ENCODE measurements around the gene OSBPL5.

The OSBPL5 gene

GRCh38 chr11:3156282-3156660, 8.8 kb downstream of the OSBPL5 start:
- Mint-ChIP-seq H3K27me3 (no peaks in the 10 kb centered on the region), H3K36me3 (no peaks in the 10 kb centered on the region), H3K27ac (no peak overlapping the region), H3K4me1 (ENCODE audit: low read depth) (peaks cover 23% of the 10 kb centered on the region), H3K9me3 (ENCODE audit: low read depth) (no peaks in the 10 kb centered on the region), H3K4me3 (no peak overlapping the region)

DNA sequence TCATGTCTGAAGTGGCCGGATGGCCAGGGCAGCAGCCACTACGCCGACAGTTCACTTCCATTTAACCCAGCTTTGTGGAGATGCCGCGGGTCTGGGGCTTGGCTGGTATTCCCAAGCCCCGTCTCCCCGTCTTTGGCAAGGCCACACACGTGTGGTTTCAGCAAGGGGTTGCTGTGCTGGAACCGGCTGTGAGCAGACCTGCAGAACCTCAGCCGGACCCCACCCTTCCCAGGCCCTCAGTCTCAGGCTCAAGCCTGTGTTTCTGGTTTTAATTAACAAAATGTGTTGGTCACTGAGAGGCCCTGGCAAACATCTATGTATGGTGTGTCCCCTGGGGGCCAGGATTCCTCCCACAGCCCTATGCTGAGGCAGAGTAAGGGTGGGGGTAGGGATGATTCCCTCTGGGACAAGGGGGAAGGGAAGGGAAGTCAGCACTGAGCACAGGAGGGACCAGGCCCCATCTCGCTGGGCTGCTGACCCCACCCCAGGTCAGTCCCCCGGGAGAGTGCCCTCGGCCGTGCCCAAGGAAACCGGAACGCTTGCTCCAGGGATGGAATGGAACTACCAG, 9.3 kb downstream of the OSBPL5 start:
- Mint-ChIP-seq H3K4me3 (no peak overlapping the region), H3K27ac (no peak overlapping the region)

DNA sequence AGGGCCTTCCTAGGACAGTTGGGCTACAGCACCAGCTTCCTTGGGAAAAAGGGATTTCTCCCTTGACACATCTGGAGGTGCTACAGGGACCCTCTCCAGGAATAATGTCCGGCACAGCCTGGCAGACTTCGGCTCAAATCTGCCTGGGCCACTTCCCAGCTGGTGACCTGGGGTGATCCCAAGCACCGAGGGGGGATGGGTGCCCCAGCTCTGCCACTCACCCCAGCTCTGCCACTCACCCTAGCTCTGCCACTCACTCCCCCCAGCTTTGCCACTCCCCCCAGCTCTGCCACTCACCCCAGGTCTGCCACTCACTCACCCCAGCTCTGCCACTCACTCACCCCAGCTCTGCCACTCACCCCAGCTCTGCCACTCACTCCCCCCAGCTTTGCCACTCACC, 9.9 kb downstream of the OSBPL5 start:
- H3K4me3 Mint-ChIP-seq = no peak overlapping the region
- H3K27ac Mint-ChIP-seq = no peak overlapping the region
- no peaks in the 10 kb centered on the region for H3K9me3 Mint-ChIP-seq (ENCODE audit: low read depth)
- H3K36me3 Mint-ChIP-seq = no peaks in the 10 kb centered on the region
- peaks cover 21% of the 10 kb centered on the region for H3K4me1 Mint-ChIP-seq (ENCODE audit: low read depth)
- no peaks in the 10 kb centered on the region for H3K27me3 Mint-ChIP-seq

More for the DNA sequence above, 9.3 kb downstream of the OSBPL5 start:
- Mint-ChIP-seq H3K9me3 (ENCODE audit: low read depth) (no peaks in the 10 kb centered on the region), H3K36me3 (no peaks in the 10 kb centered on the region), H3K27me3 (no peaks in the 10 kb centered on the region), H3K4me1 (ENCODE audit: low read depth) (peaks cover 20% of the 10 kb centered on the region)

DNA sequence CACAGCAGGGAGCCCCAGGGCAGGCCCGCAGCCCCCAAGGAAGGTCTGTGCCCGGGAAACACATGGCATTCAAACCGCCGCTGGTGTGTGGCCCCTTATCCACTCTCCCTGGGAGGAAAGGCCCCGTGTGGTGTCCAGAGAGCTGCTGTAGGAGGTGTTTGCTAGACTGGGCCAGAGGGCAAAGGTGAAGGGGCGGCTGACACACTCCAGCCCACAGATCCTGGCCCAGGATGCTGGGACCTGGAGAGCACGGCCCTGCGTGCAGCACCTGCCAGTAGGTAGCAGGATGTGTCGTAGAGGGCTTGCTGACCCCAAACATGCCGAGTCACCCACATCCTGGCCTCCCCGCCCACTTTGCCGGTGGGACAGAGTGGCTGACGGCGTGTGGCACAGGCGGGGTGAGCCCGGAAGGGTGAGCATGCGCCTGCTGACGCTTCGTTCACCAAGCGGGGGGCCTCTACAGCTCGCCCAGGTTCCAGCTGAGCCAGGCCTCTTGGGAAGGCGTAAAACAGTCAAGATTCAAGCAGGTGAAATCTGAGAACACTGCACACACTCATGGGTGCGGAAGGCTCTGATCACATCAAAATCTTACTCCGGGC, 11.0 kb downstream of the OSBPL5 start:
- Mint-ChIP-seq H3K4me3 (no peak overlapping the region), H3K27ac (no peak overlapping the region), H3K27me3 (no peaks in the 10 kb centered on the region), H3K4me1 (ENCODE audit: low read depth) (peaks cover 21% of the 10 kb centered on the region), H3K9me3 (ENCODE audit: low read depth) (no peaks in the 10 kb centered on the region), H3K36me3 (no peaks in the 10 kb centered on the region)

DNA sequence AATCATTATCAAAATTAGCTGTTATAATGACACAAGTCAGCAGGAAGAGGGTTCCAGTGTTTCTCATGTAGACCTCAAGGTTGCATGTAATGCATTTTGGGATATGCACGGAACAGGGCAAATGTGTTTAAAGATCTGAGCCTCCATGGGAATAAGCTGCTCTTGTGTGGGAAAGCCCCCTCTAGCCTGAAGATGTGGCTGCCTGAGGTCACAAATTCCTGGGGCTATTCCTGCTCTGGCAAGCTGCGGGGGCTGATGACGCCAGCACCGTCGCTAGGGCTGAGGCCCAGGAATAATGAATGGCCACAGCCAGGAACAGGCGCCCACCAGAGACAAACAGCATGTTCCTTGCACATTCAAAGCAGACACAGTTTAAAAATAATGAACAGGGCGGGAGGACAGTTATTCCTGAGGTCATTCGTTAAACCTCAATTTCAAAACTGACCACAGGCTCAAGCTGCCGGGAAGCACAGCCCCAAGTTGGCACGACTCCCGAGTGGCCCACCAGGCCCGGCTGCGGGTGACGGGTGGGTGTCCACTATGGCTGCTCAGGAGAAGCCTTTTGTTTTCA, 11.7 kb downstream of the OSBPL5 start:
- no peak overlapping the region for H3K27ac Mint-ChIP-seq
- H3K9me3 Mint-ChIP-seq (ENCODE audit: low read depth) = no peaks in the 10 kb centered on the region
- no peak overlapping the region for H3K4me3 Mint-ChIP-seq
- H3K27me3 Mint-ChIP-seq = no peaks in the 10 kb centered on the region
- peaks cover 21% of the 10 kb centered on the region for H3K4me1 Mint-ChIP-seq (ENCODE audit: low read depth)
- H3K36me3 Mint-ChIP-seq = no peaks in the 10 kb centered on the region

- no peaks in the 10 kb centered on the region for H3K27me3 Mint-ChIP-seq
- no peak overlapping the region for H3K27ac Mint-ChIP-seq
- H3K36me3 Mint-ChIP-seq = no peaks in the 10 kb centered on the region
- H3K9me3 Mint-ChIP-seq (ENCODE audit: low read depth) = no peaks in the 10 kb centered on the region
- H3K4me3 Mint-ChIP-seq = no peak overlapping the region
- H3K4me1 Mint-ChIP-seq (ENCODE audit: low read depth) = peaks cover 20% of the 10 kb centered on the region
Observed at GRCh38 chr11:3152471-3153110, 12.5 kb downstream of the OSBPL5 start.

DNA sequence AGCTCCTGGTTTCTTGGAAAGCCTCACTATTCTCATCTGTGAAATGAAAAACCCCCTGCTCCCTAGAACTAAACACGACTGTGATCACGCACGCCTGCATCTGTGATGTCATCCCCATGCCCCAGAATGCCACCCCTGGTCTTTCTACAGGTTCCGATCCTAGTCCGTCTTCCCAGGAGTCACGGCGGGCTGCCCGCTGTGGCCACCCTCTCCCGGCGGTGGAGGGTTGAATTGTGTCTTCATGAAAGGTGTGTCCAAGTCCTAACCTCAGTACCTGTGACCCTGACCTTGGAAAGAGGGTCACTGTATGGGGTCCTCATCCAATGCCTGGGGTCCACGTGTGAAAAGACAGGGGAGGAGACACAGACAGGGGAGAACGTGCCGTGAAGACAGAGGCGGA, 14.4 kb downstream of the OSBPL5 start:
- Mint-ChIP-seq H3K4me1 (ENCODE audit: low read depth) (peaks cover 11% of the 10 kb centered on the region), H3K36me3 (no peaks in the 10 kb centered on the region), H3K9me3 (ENCODE audit: low read depth) (no peaks in the 10 kb centered on the region), H3K27ac (no peak overlapping the region), H3K27me3 (no peaks in the 10 kb centered on the region), H3K4me3 (no peak overlapping the region)

DNA sequence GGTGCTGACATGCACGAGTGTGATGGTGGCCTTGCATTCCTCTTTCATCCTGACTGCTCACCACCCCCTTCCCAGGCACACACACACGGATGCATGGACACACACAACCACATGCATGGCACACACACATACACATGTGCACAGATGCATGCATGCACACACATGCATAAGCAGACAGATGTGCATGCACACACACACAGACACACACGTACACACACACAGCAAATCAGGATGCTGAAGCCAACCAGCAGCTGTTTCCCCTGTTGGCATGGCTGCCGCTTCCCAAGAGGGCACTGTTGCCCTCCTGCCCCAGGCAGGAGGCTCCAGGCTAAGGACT, 15.3 kb downstream of the OSBPL5 start:
- no peak overlapping the region for H3K27ac Mint-ChIP-seq
- no peak overlapping the region for H3K4me3 Mint-ChIP-seq
- no peaks in the 10 kb centered on the region for H3K36me3 Mint-ChIP-seq
- H3K4me1 Mint-ChIP-seq (ENCODE audit: low read depth) = peaks cover 11% of the 10 kb centered on the region
- H3K27me3 Mint-ChIP-seq = no peaks in the 10 kb centered on the region
- no peaks in the 10 kb centered on the region for H3K9me3 Mint-ChIP-seq (ENCODE audit: low read depth)

DNA sequence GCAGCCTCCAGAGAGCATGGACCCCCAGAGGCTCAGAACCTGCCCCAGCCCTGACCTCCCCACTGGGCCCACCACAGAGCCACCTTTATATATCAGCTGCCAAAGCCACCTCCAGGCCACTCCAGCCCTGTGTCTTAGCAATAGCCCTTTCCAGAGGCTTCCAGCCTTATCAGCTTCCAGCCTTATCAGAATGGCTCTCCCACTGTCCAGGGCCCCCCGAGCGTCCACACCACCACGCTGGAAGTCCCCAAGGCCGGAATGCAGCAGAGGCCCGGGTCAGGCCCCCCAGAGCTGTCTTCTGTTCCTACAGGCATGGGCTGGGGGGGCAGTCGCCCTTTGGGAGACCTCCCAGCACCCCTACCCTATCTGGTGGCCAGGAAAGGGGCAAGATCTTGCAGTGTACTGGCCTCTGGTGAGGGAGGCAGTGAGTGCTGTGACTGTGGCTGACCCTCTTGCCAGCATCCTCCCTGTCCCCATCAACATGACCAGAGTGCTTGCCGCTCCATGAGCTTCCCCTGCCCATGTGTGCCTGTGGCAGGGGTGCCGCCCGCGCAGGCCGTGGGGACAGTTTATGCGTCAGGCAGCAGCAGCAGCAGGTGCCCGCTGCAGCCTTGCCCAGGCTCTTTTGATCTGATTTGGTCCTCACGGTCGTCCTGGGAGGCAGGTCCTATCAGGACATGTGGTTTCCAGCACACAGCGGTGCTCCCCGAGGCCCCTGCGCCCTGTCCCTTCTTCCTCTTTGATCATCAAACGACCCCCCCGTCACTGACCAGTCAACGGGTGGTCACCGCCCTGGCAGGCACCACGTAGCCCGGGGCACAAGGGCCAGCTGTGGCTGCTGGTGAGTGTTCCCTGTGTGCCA, 15.9 kb downstream of the OSBPL5 start:
- Mint-ChIP-seq H3K27ac (no peak overlapping the region), H3K27me3 (no peaks in the 10 kb centered on the region), H3K4me1 (ENCODE audit: low read depth) (peaks cover 11% of the 10 kb centered on the region), H3K9me3 (ENCODE audit: low read depth) (no peaks in the 10 kb centered on the region), H3K4me3 (no peak overlapping the region), H3K36me3 (no peaks in the 10 kb centered on the region)

- Mint-ChIP-seq H3K4me1 (ENCODE audit: low read depth) (peaks cover 11% of the 10 kb centered on the region), H3K9me3 (ENCODE audit: low read depth) (no peaks in the 10 kb centered on the region), H3K4me3 (no peak overlapping the region), H3K36me3 (no peaks in the 10 kb centered on the region), H3K27ac (no peak overlapping the region), H3K27me3 (no peaks in the 10 kb centered on the region)
Observed at GRCh38 chr11:3148255-3148989, 16.7 kb downstream of the OSBPL5 start.

DNA sequence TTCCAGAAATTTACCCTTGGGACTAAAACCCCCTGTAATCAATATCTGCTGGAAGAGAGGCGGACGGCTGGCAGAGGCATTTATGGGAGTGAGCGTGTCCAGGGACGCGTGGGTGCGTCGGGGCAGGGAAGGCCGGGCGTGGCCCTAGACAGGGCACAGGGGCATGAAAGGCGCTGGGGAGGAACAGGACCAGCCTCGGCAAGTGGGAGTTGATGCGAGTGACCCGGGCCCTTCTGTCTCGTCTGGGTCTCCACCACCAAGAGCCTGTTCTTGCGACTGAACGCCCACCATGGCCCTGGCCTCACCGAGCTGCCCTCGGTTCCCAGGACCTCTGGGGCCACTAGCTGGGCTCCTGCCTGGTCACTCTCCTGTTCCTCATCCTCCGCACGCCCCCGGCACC, 17.5 kb downstream of the OSBPL5 start:
- Mint-ChIP-seq H3K36me3 (no peaks in the 10 kb centered on the region), H3K27ac (no peak overlapping the region), H3K4me3 (no peak overlapping the region), H3K27me3 (no peaks in the 10 kb centered on the region), H3K9me3 (ENCODE audit: low read depth) (no peaks in the 10 kb centered on the region), H3K4me1 (ENCODE audit: low read depth) (peaks cover 11% of the 10 kb centered on the region)

- peaks cover 11% of the 10 kb centered on the region for H3K4me1 Mint-ChIP-seq (ENCODE audit: low read depth)
- H3K27me3 Mint-ChIP-seq = no peaks in the 10 kb centered on the region
- H3K36me3 Mint-ChIP-seq = no peaks in the 10 kb centered on the region
- no peak overlapping the region for H3K27ac Mint-ChIP-seq
- H3K4me3 Mint-ChIP-seq = no peak overlapping the region
- no peaks in the 10 kb centered on the region for H3K9me3 Mint-ChIP-seq (ENCODE audit: low read depth)
Observed at GRCh38 chr11:3147257-3147619, 17.9 kb downstream of the OSBPL5 start.

DNA sequence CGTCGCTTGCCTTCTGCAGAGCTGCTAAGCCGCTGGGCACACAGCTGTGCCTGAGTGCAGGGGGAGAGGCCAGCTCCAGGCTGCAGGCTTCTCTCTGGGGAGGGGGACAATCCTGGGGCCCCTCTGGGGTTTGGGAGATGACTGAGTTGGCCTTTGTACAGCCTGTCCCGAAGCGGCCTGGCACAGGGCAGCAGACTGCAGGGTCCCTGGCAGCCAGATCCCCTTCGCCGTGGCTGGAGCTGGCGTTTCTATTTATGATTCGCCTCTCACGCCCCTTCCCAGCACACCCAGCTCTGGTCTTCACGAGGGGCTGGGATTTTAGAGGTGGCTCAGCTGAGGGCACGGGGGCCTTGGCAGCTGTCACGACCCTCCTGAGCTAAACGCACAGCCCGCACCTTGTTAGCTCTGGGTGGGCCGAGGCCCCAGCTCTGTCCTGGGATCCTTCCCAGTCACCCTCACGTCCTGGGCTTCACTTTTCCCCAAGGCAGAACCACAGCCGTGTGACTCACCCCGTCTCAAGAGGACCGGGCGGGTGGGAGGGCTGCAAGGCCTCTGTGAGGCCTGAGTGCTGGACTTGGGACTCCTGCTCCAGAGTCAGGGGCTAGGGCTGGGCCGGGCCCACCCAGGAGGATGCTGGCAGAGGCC, 18.4 kb downstream of the OSBPL5 start:
- no peak overlapping the region for H3K27ac Mint-ChIP-seq
- H3K4me1 Mint-ChIP-seq (ENCODE audit: low read depth) = peaks cover 11% of the 10 kb centered on the region
- no peak overlapping the region for H3K4me3 Mint-ChIP-seq
- H3K9me3 Mint-ChIP-seq (ENCODE audit: low read depth) = no peaks in the 10 kb centered on the region
- no peaks in the 10 kb centered on the region for H3K36me3 Mint-ChIP-seq
- no peaks in the 10 kb centered on the region for H3K27me3 Mint-ChIP-seq

DNA sequence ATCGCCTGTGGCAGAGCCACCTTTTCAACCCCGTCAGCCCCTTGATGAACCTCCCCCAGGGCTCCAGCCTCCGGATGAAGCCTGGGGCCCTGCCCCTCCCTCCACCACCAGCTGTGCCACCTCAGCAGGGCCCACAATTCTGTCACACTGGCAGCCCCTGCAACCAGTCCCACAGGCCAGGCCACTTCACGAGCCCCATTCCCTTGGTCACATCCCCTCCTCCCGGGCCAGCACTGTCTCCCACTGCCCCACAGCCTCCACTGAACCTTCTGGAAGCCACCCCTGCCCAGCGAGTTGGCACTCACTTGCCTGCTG, 19.9 kb downstream of the OSBPL5 start:
- Mint-ChIP-seq H3K4me1 (ENCODE audit: low read depth) (peaks cover 9% of the 10 kb centered on the region), H3K27me3 (no peaks in the 10 kb centered on the region), H3K36me3 (no peaks in the 10 kb centered on the region), H3K9me3 (ENCODE audit: low read depth) (no peaks in the 10 kb centered on the region), H3K27ac (no peak overlapping the region), H3K4me3 (no peak overlapping the region)

Measured in activated naive CD8-positive, alpha-beta T cell (primary cell).